Ascending aorta (tissue), 2 donors: ENCODE measurements around the gene TBC1D4. TPM values are rescaled to one million over a fixed set of nuclear protein-coding genes. Genes with fewer than 3 reads are reported as not detected.

ENCODE experiments used
- DNase-seq, 2 donors: peaks; one replicate each; pipeline ENCODE4 v3.0.0-alpha.2; 2019; ENCODE audit warnings: low spot score in 2 of 2
- H3K27ac ChIP-seq, 2 donors: fragments of 200-600 bp; sonication (generic); one replicate each; pipeline ENCODE4 v1.5.1; 2016 to 2017; ENCODE audit warnings: mild to moderate bottlenecking in 1 of 2
- H3K27me3 ChIP-seq: fragments of 200-600 bp; sonication (generic); one replicate; pipeline ENCODE4 v1.5.1; 2017
- H3K36me3 ChIP-seq, 2 donors: fragments of 200-600 bp; sonication (generic); one replicate each; pipeline ENCODE4 v1.5.1; 2016
- H3K4me1 ChIP-seq, 2 donors: fragments of 200-600 bp; sonication (generic); one replicate each; pipeline ENCODE4 v1.5.1; 2016 to 2017; ENCODE audit warnings: mild to moderate bottlenecking in 1 of 2
- H3K4me3 ChIP-seq, 2 donors: fragments of 200-600 bp; sonication (generic); one replicate each; pipeline ENCODE4 v1.5.1; 2016 to 2017; ENCODE audit warnings: mild to moderate bottlenecking in 1 of 2
- H3K9me3 ChIP-seq, 2 donors: fragments of 200-600 bp; sonication (generic); one replicate each; pipeline ENCODE4 v1.5.1; 2016
- CTCF ChIP-seq, 3 experiments: fragments of 200-600 bp in 2 of 3; fragments of 450-650 bp in 1 of 3; sonication (generic) in 2 of 3; IDR thresholded peaks; one replicate each; pipeline ENCODE4 v1.5.1; 2016 to 2019; ENCODE audit warnings: antibody characterized with exemption in 3 of 3, mild to moderate bottlenecking in 1 of 3, moderate library complexity in 1 of 3
- intact Hi-C: fragments of 100-400 bp; cut with DNase I; formaldehyde crosslinking; loops from one replicate; pipeline ENCODE4 v1.15.1; 2023
- total RNA-seq: library from RNA; depleted of rRNA; stranded (reverse); fragments of >200 nt; gene quantifications from one replicate; pipeline ENCODE4 v1.1.0, GENCODE V29; 2016

Gene TBC1D4
- total RNA-seq, 1 donor from 2014 or later: 9.5 TPM

- no peak overlapping the region for H3K27ac ChIP-seq
- H3K4me1 ChIP-seq: no peaks in the 10 kb centered on the region
- H3K36me3 ChIP-seq: no peaks in the 10 kb centered on the region
- no peak for TF ChIP-seq CTCF (IDR thresholded peaks at IDR 0.05)
- H3K9me3 ChIP-seq: no peaks in the 10 kb centered on the region
- intact Hi-C loops: no loop called here
- no peaks in the 10 kb centered on the region for H3K27me3 ChIP-seq
- no peak for DNase-seq
- no peak overlapping the region for H3K4me3 ChIP-seq
These were observed 96.9 kb downstream of the TBC1D4 start for GRCh38 chr13:75384879-75385707.

GRCh38 chr13:75383064-75383715, 98.8 kb downstream of the TBC1D4 start:
- H3K9me3 ChIP-seq: no peaks in the 10 kb centered on the region
- H3K36me3 ChIP-seq: no peaks in the 10 kb centered on the region
- no peak for TF ChIP-seq CTCF (IDR thresholded peaks at IDR 0.05)
- H3K27me3 ChIP-seq: no peaks in the 10 kb centered on the region
- intact Hi-C loops: no loop called here
- no peak overlapping the region for H3K27ac ChIP-seq
- H3K4me1 ChIP-seq: no peaks in the 10 kb centered on the region
- DNase-seq: no peak
- H3K4me3 ChIP-seq: no peak overlapping the region

- TF ChIP-seq CTCF (IDR thresholded peaks at IDR 0.05): no peak
- DNase-seq: no peak
- Histone ChIP-seq H3K9me3 (no peaks in the 10 kb centered on the region), H3K27ac (no peak overlapping the region), H3K27me3 (no peaks in the 10 kb centered on the region), H3K36me3 (no peaks in the 10 kb centered on the region), H3K4me1 (no peaks in the 10 kb centered on the region), H3K4me3 (no peak overlapping the region)
- intact Hi-C loops: no loop called here
These were observed 103.7 kb downstream of the TBC1D4 start for GRCh38 chr13:75378301-75378700.

GRCh38 chr13:75376792-75377402, 105.1 kb downstream of the TBC1D4 start:
- TF ChIP-seq CTCF (IDR thresholded peaks at IDR 0.05): no peak
- Histone ChIP-seq H3K27ac (no peak overlapping the region), H3K9me3 (no peaks in the 10 kb centered on the region), H3K27me3 (no peaks in the 10 kb centered on the region), H3K4me1 (no peaks in the 10 kb centered on the region), H3K4me3 (no peak overlapping the region), H3K36me3 (no peaks in the 10 kb centered on the region)
- intact Hi-C loops: no loop called here
- DNase-seq: no peak

GRCh38 chr13:75375329-75375728, 106.6 kb downstream of the TBC1D4 start:
- TF ChIP-seq CTCF (IDR thresholded peaks at IDR 0.05): no peak
- H3K4me1 ChIP-seq: no peaks in the 10 kb centered on the region
- H3K36me3 ChIP-seq: no peaks in the 10 kb centered on the region
- DNase-seq: no peak
- H3K27me3 ChIP-seq: no peaks in the 10 kb centered on the region
- H3K4me3 ChIP-seq: no peak overlapping the region
- intact Hi-C loops: no loop called here
- H3K9me3 ChIP-seq: no peaks in the 10 kb centered on the region
- no peak overlapping the region for H3K27ac ChIP-seq
